ENCODE data around the gene SLC10A2.

The SLC10A2 gene

DNA sequence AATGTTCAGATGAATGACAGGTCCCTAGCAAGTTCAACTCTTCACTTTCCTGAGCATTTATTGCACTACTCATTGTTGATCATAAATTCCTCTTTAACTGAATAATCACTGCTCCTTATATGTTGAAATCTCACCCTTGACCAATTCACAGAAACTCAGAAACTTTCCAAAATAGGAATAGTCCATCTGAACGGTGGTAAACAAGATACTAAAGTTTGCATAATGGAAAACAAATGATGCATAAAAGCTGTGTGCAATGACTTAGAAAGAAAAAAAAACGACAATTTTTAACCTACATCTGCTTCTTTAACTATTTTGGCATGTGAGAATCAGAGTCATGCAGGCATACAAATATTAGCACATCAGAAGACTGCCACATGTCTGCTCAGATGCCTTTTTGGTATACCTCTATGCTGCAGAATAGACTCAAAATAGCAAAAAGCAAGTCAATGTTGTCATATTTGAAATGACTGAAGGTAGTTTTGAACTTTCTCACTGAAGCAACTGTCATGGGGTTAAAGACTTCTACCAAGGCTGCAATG is 34.8 kb downstream of the SLC10A2 start:
- H3K27ac ChIP-seq (ENCODE audit: insufficient read depth in 1 of 2, low read depth in 1 of 2, low read length in 2 of 2, poor library complexity in 1 of 2, severe bottlenecking in 2 of 2): no peak overlapping the region
- H3K4me3 ChIP-seq (ENCODE audit: control insufficient read depth in 1 of 7, extremely low read depth in 1 of 7, insufficient read depth in 4 of 7, low read depth in 2 of 7, low read length in 6 of 7): no peak overlapping the region
- CTCF ChIA-PET: no interaction called here
- H3K9me3 ChIP-seq (ENCODE audit: control extremely low read depth in 1 of 5, control insufficient read depth in 4 of 5, insufficient read depth in 2 of 5, low read depth in 1 of 5, low read length in 4 of 5): peaks cover 0 to 9% (median 5%) of the 10 kb centered on the region in 5 experiments
- POLR2A ChIA-PET: no interaction called here
- no peak for DNase-seq
- H3K27me3 ChIP-seq (replicated peaks in 2 of 5; ENCODE audit: control insufficient read depth in 4 of 5, insufficient read depth in 5 of 5, low read length in 4 of 5): no peaks in the 10 kb centered on the region
- peaks cover 0 to 3% (median 0%) of the 10 kb centered on the region in 4 experiments for H3K4me1 ChIP-seq (ENCODE audit: control extremely low read depth in 1 of 4, control insufficient read depth in 4 of 4, insufficient read depth in 4 of 4, low read length in 3 of 4)
- no peaks in the 10 kb centered on the region for H3K36me3 ChIP-seq (ENCODE audit: control insufficient read depth in 4 of 4, insufficient read depth in 4 of 4, low read length in 3 of 4)
- WGBS (ENCODE audit: insufficient coverage): no CpG with 5 or more reads among the region's 2 CpGs

- Histone ChIP-seq H3K9me3 (ENCODE audit: control extremely low read depth in 1 of 5, control insufficient read depth in 4 of 5, insufficient read depth in 2 of 5, low read depth in 1 of 5, low read length in 4 of 5) (peaks cover 0 to 9% (median 5%) of the 10 kb centered on the region in 5 experiments), H3K4me3 (ENCODE audit: control insufficient read depth in 1 of 7, extremely low read depth in 1 of 7, insufficient read depth in 4 of 7, low read depth in 2 of 7, low read length in 6 of 7) (no peak overlapping the region), H3K4me1 (ENCODE audit: control extremely low read depth in 1 of 4, control insufficient read depth in 4 of 4, insufficient read depth in 4 of 4, low read length in 3 of 4) (peaks cover 0 to 3% (median 0%) of the 10 kb centered on the region in 4 experiments), H3K27ac (ENCODE audit: insufficient read depth in 1 of 2, low read depth in 1 of 2, low read length in 2 of 2, poor library complexity in 1 of 2, severe bottlenecking in 2 of 2) (no peak overlapping the region), H3K27me3 (replicated peaks in 2 of 5; ENCODE audit: control insufficient read depth in 4 of 5, insufficient read depth in 5 of 5, low read length in 4 of 5) (no peaks in the 10 kb centered on the region), H3K36me3 (ENCODE audit: control insufficient read depth in 4 of 4, insufficient read depth in 4 of 4, low read length in 3 of 4) (no peaks in the 10 kb centered on the region)
- ChIA-PET CTCF (no interaction called here), POLR2A (no interaction called here)
- no peak for DNase-seq
- 100% methylated on average over 2 of the region's 2 CpGs for WGBS (ENCODE audit: insufficient coverage)
Observed at GRCh38 chr13:103030776-103031175, 35.4 kb downstream of the SLC10A2 start.

- DNase-seq: no peak
- ChIA-PET CTCF (no interaction called here), POLR2A (no interaction called here)
- no peaks in the 10 kb centered on the region for H3K27me3 ChIP-seq (replicated peaks in 2 of 5; ENCODE audit: control insufficient read depth in 4 of 5, insufficient read depth in 5 of 5, low read length in 4 of 5)
- 100% methylated on average over 1 of the region's 2 CpGs for WGBS (ENCODE audit: insufficient coverage)
- no peak overlapping the region for H3K4me3 ChIP-seq (ENCODE audit: control insufficient read depth in 1 of 7, extremely low read depth in 1 of 7, insufficient read depth in 4 of 7, low read depth in 2 of 7, low read length in 6 of 7)
- peaks cover 0 to 11% (median 5%) of the 10 kb centered on the region in 5 experiments for H3K9me3 ChIP-seq (ENCODE audit: control extremely low read depth in 1 of 5, control insufficient read depth in 4 of 5, insufficient read depth in 2 of 5, low read depth in 1 of 5, low read length in 4 of 5)
- H3K4me1 ChIP-seq (ENCODE audit: control extremely low read depth in 1 of 4, control insufficient read depth in 4 of 4, insufficient read depth in 4 of 4, low read length in 3 of 4): peaks cover 0 to 3% (median 0%) of the 10 kb centered on the region in 4 experiments
- no peak overlapping the region for H3K27ac ChIP-seq (ENCODE audit: insufficient read depth in 1 of 2, low read depth in 1 of 2, low read length in 2 of 2, poor library complexity in 1 of 2, severe bottlenecking in 2 of 2)
- H3K36me3 ChIP-seq (ENCODE audit: control insufficient read depth in 4 of 4, insufficient read depth in 4 of 4, low read length in 3 of 4): no peaks in the 10 kb centered on the region
Observed at GRCh38 chr13:103029798-103030197, 36.4 kb downstream of the SLC10A2 start.

DNA sequence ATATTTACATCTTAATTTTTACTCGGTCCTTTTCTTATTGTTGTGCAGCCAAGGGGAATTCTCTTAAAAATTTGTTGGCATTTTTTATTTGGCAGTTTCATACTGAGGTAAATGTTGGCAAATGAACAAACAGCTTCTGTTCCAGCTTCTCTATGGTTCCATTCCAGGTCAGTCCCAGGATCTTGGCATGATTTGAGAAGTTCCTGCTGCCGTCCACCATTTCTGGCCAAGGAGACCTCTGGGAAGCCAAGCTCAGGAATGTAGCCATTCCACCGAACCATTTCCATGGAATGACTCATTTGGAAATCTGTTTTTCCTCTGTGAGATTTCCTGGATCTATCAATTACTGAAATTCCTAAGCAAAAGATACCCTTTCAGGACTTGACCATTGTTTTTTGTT is 43.9 kb downstream of the SLC10A2 start:
- Histone ChIP-seq H3K4me1 (ENCODE audit: control extremely low read depth in 1 of 4, control insufficient read depth in 4 of 4, insufficient read depth in 4 of 4, low read length in 3 of 4) (no peaks in the 10 kb centered on the region), H3K27me3 (replicated peaks in 2 of 5; ENCODE audit: control insufficient read depth in 4 of 5, insufficient read depth in 5 of 5, low read length in 4 of 5) (no peaks in the 10 kb centered on the region), H3K4me3 (ENCODE audit: control insufficient read depth in 1 of 7, extremely low read depth in 1 of 7, insufficient read depth in 4 of 7, low read depth in 2 of 7, low read length in 6 of 7) (no peak overlapping the region), H3K9me3 (ENCODE audit: control extremely low read depth in 1 of 5, control insufficient read depth in 4 of 5, insufficient read depth in 2 of 5, low read depth in 1 of 5, low read length in 4 of 5) (peaks cover 0 to 4% (median under 1%) of the 10 kb centered on the region in 5 experiments), H3K36me3 (ENCODE audit: control insufficient read depth in 4 of 4, insufficient read depth in 4 of 4, low read length in 3 of 4) (no peaks in the 10 kb centered on the region), H3K27ac (ENCODE audit: insufficient read depth in 1 of 2, low read depth in 1 of 2, low read length in 2 of 2, poor library complexity in 1 of 2, severe bottlenecking in 2 of 2) (no peak overlapping the region)
- no peak for DNase-seq
- 100% methylated on average over 2 of the region's 3 CpGs for WGBS (ENCODE audit: insufficient coverage)
- ChIA-PET CTCF (no interaction called here), POLR2A (no interaction called here)

GRCh38 chr13:103018556-103018955 is 47.7 kb downstream of the SLC10A2 start:
- Histone ChIP-seq H3K9me3 (ENCODE audit: control extremely low read depth in 1 of 5, control insufficient read depth in 4 of 5, insufficient read depth in 2 of 5, low read depth in 1 of 5, low read length in 4 of 5) (no peaks in the 10 kb centered on the region), H3K4me3 (ENCODE audit: control insufficient read depth in 1 of 7, extremely low read depth in 1 of 7, insufficient read depth in 4 of 7, low read depth in 2 of 7, low read length in 6 of 7) (no peak overlapping the region), H3K4me1 (ENCODE audit: control extremely low read depth in 1 of 4, control insufficient read depth in 4 of 4, insufficient read depth in 4 of 4, low read length in 3 of 4) (no peaks in the 10 kb centered on the region), H3K27ac (ENCODE audit: insufficient read depth in 1 of 2, low read depth in 1 of 2, low read length in 2 of 2, poor library complexity in 1 of 2, severe bottlenecking in 2 of 2) (no peak overlapping the region), H3K27me3 (replicated peaks in 2 of 5; ENCODE audit: control insufficient read depth in 4 of 5, insufficient read depth in 5 of 5, low read length in 4 of 5) (no peaks in the 10 kb centered on the region), H3K36me3 (ENCODE audit: control insufficient read depth in 4 of 4, insufficient read depth in 4 of 4, low read length in 3 of 4) (no peaks in the 10 kb centered on the region)
- WGBS (ENCODE audit: insufficient coverage): no CpG with 5 or more reads among the region's 2 CpGs
- no peak for DNase-seq
- POLR2A ChIA-PET: no interaction called here
- CTCF ChIA-PET: no interaction called here

- no peak overlapping the region for H3K27ac ChIP-seq (ENCODE audit: insufficient read depth in 1 of 2, low read depth in 1 of 2, low read length in 2 of 2, poor library complexity in 1 of 2, severe bottlenecking in 2 of 2)
- H3K27me3 ChIP-seq (replicated peaks in 2 of 5; ENCODE audit: control insufficient read depth in 4 of 5, insufficient read depth in 5 of 5, low read length in 4 of 5): no peaks in the 10 kb centered on the region
- ChIA-PET POLR2A (no interaction called here), CTCF (no interaction called here)
- H3K4me3 ChIP-seq (ENCODE audit: control insufficient read depth in 1 of 7, extremely low read depth in 1 of 7, insufficient read depth in 4 of 7, low read depth in 2 of 7, low read length in 6 of 7): no peak overlapping the region
- no peaks in the 10 kb centered on the region for H3K4me1 ChIP-seq (ENCODE audit: control extremely low read depth in 1 of 4, control insufficient read depth in 4 of 4, insufficient read depth in 4 of 4, low read length in 3 of 4)
- 100% methylated on average over 1 of the region's 3 CpGs for WGBS (ENCODE audit: insufficient coverage)
- no peak for DNase-seq
- no peaks in the 10 kb centered on the region for H3K9me3 ChIP-seq (ENCODE audit: control extremely low read depth in 1 of 5, control insufficient read depth in 4 of 5, insufficient read depth in 2 of 5, low read depth in 1 of 5, low read length in 4 of 5)
- no peaks in the 10 kb centered on the region for H3K36me3 ChIP-seq (ENCODE audit: control insufficient read depth in 4 of 4, insufficient read depth in 4 of 4, low read length in 3 of 4)
Observed at GRCh38 chr13:103012646-103013045, 53.6 kb downstream of the SLC10A2 start.

GRCh38 chr13:103009051-103009840 is 57.0 kb downstream of the SLC10A2 start:
- H3K27ac ChIP-seq (ENCODE audit: insufficient read depth in 1 of 2, low read depth in 1 of 2, low read length in 2 of 2, poor library complexity in 1 of 2, severe bottlenecking in 2 of 2): no peak overlapping the region
- no peaks in the 10 kb centered on the region for H3K36me3 ChIP-seq (ENCODE audit: control insufficient read depth in 4 of 4, insufficient read depth in 4 of 4, low read length in 3 of 4)
- H3K4me1 ChIP-seq (ENCODE audit: control extremely low read depth in 1 of 4, control insufficient read depth in 4 of 4, insufficient read depth in 4 of 4, low read length in 3 of 4): no peaks in the 10 kb centered on the region
- H3K9me3 ChIP-seq (ENCODE audit: control extremely low read depth in 1 of 5, control insufficient read depth in 4 of 5, insufficient read depth in 2 of 5, low read depth in 1 of 5, low read length in 4 of 5): no peaks in the 10 kb centered on the region
- no CpG with 5 or more reads among the region's 1 CpG for WGBS (ENCODE audit: insufficient coverage)
- no peak for DNase-seq
- POLR2A ChIA-PET: interaction anchor here (0.5 kb wide), 1 partner anchor 34 kb away, joined by 3 read pairs; no protein-coding TSS in a partner anchor
- H3K4me3 ChIP-seq (ENCODE audit: control insufficient read depth in 1 of 7, extremely low read depth in 1 of 7, insufficient read depth in 4 of 7, low read depth in 2 of 7, low read length in 6 of 7): no peak overlapping the region
- no peaks in the 10 kb centered on the region for H3K27me3 ChIP-seq (replicated peaks in 2 of 5; ENCODE audit: control insufficient read depth in 4 of 5, insufficient read depth in 5 of 5, low read length in 4 of 5)
- CTCF ChIA-PET: interaction anchor here (1.9 kb wide), 1 partner anchor 9 kb away, joined by 6 read pairs; no protein-coding TSS in a partner anchor

Data from common myeloid progenitor, CD34-positive (primary cell).